Effector memory CD8-positive, alpha-beta T cell (primary cell): ENCODE data around the gene ERAP2.
A peak's percentile ranks its signal among the peaks of the same experiment; 100 is the strongest.

ENCODE experiments used
- ATAC-seq: fragments of 150-1000 bp; cut with Tn5 transposase; replicated peaks from 2 replicates; pipeline ENCODE4 v1.10.0; 2021; ENCODE audit warnings: mild to moderate bottlenecking, moderate library complexity
- DNase-seq, 3 experiments: peaks; one replicate each; pipeline ENCODE4 v3.0.0; 2021
- H3K27ac Mint-ChIP-seq, 2 donors: one replicate each; pipeline ENCODE4 v1.8.0; 2022; ENCODE audit warnings: mild to moderate bottlenecking in 2 of 2, mixed read lengths in 2 of 2, moderate library complexity in 2 of 2
- H3K27me3 Mint-ChIP-seq, 2 donors: one replicate each; pipeline ENCODE4 v1.8.0; 2022; ENCODE audit warnings: mixed read lengths in 2 of 2
- H3K36me3 Mint-ChIP-seq: one replicate; pipeline ENCODE4 v1.8.0; 2022; ENCODE audit warnings: mild to moderate bottlenecking, moderate library complexity, mixed read lengths; ENCODE audit not compliant: insufficient read depth
- H3K4me1 Mint-ChIP-seq, 2 donors: one replicate each; pipeline ENCODE4 v1.8.0; 2022; ENCODE audit warnings: low read depth in 2 of 2, mixed read lengths in 2 of 2
- H3K4me3 Mint-ChIP-seq, 2 donors: one replicate each; pipeline ENCODE4 v1.8.0; 2022; ENCODE audit warnings: mild to moderate bottlenecking in 2 of 2, mixed read lengths in 2 of 2, moderate library complexity in 2 of 2
- H3K9me3 Mint-ChIP-seq, 2 donors: one replicate each; pipeline ENCODE4 v1.8.0; 2022; ENCODE audit warnings: mixed read lengths in 2 of 2

Gene ERAP2

DNA sequence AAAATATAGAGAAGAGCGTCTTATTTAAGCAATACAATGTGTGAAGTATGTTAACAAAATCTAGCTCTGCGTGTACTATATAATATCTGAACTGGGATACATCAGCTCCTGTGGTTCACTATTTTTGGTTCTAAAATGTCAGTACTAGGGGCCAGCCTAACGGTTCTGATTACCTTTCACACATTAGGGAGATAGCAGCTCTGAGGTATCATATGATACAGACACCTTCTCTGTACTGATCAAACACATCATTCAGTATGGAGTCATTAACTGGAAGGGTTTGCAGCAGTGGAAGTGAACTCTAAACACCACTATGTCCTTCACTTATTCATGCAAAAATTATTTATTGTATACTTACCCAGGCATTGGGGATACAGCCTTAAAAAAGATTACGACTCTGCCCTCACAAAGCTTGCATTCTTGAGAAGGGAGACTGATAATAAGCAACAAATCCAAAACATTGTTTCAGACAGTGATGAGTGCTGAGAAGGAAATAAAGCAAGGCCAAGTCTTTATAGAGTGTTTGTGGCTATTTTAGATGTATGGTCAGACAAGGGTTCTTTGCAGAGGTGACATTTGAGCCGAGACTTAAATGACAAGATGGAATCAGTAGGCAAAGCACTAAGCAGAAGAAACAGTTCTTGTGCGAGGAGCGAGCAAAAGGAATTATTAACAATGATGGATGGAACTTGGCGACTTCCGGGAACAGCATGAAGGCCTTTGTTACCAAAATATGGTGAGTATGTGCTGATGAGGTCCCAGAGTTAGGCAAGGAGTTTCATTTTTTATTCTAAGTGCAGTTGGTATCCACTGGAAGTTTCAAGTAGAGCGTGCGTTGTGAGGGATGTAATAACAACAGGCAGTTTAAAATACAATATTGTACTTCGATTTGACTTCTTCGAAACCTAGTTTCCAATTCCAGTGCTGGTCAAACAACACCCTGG lies 57.7 kb downstream of the ERAP2 start:
- ATAC-seq (no peak), DNase-seq (peak in 1 of 3 experiments; percentile 4)
- H3K9me3 Mint-ChIP-seq: no peaks in the 10 kb centered on the region
- H3K4me1 Mint-ChIP-seq: peaks cover 44 to 65% of the 10 kb centered on the region in 2 donors
- no peaks in the 10 kb centered on the region for H3K27me3 Mint-ChIP-seq
- peak overlapping the region; percentile 92 to 94 for H3K4me3 Mint-ChIP-seq
- peaks cover 41% of the 10 kb centered on the region for H3K36me3 Mint-ChIP-seq
- peak overlapping the region; percentile 92 to 97 for H3K27ac Mint-ChIP-seq

DNA sequence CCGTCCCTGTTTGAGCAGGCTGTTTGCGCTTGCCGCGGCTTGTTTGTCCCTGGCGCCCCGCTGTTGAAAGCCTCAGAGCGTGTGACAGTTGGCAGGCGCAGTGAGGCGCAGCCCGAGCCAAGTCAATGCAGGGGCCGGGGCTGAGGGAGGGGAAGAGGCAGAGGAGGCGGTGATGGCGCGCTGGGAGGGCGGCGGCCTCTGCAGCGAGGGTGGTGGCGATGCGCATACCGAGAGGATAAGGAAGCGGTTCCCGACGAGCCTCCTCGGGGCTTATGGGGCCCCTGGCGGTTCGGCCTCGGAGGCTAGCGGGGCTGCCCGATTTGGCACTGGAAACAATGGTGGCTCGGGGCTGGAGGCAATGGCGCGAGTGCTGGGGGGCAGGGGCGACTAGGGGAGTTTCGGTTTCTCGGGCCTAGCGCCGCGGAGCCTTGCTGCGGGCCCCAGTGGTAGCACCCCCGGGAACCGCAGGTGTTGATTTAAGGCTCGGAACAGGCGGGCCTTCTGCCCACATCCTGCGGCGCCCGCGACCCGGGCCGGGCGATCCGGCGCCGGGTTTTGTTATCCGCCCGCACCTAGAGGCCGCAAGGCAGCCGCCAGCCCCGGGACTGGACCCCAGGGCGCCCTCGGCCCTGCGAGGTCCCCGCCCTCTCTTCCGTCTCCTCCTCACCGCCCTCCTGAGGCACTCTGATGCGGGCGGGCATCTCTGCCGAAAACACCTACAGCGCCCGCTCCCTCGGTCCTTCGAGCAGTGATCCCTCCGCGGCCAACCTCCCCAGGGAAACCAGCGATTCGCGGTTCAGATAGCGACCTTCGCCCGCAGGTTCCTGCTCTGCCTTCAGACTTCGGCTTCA lies 58.6 kb downstream of the ERAP2 start:
- ATAC-seq: peak; percentile 71
- Mint-ChIP-seq H3K4me1 (peaks cover 46 to 63% of the 10 kb centered on the region in 2 donors), H3K36me3 (peaks cover 38% of the 10 kb centered on the region), H3K4me3 (peak overlapping the region; percentile 92 to 94), H3K27me3 (no peaks in the 10 kb centered on the region), H3K9me3 (no peaks in the 10 kb centered on the region), H3K27ac (peak overlapping the region; percentile 92 to 97)
- peak; percentile 93 to 96 (median 95) for DNase-seq

DNA sequence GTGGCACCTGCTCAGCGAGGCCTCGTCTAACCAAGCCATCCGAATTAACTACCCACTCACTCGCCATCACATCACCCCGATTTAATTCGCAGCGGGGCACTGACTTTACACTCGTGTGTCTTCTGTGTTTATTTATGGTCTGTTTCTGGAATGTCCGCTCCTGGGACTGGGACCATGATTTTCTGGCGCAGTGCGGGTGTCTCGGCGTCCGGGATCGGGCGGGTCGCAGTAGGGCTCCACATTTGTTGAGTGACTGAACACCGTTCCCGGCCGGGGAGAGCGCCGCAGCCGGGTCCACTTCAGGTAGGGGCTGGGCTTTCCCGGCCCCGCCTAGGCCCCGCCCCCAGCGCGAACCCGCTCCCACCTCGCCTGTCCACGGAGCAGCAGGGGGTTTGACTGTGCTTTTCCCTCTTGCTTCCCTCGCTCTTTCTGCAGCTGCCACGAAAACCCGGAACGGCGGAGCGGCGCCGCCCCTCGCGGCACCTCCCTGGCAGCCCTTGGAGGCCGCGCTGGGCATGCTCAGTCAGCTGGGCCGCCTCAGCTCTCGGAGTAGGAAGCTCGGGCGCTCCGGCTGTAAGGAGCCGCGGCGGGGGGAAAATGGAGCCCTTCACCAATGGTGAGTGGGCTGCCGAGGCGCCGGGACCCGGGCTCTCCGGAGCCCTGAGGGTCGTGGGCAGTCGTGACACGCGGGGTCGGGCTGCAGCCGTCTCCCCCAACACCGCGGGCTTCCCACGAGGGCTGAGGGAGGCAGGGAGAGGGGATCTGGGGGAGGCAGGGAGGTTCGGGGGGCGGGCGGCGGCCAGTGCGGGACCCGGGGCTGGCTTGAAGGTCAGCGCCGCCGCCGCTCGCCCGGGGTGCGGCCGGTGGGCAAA lies 59.5 kb downstream of the ERAP2 start, which contains the start of gene LNPEP:
Gene LNPEP (plus strand): TSS at position 522 of the 872 bp plus-strand sequence. CDS start 76 bp downstream, at position 598.
- Mint-ChIP-seq H3K27ac (peak within 1 kb of the TSS; percentile 92 to 97), H3K9me3 (no peaks in the 10 kb centered on the region), H3K4me1 (peaks cover 47 to 63% of the 10 kb centered on the region in 2 donors), H3K36me3 (peaks cover 38% of the 10 kb centered on the region), H3K27me3 (no peaks in the 10 kb centered on the region), H3K4me3 (peak within 1 kb of the TSS; percentile 92 to 94)
- DNase-seq (peak; percentile 89 to 92 (median 91)), ATAC-seq (peak; percentile 50)

- peaks cover 38% of the 10 kb centered on the region for H3K36me3 Mint-ChIP-seq
- peak; percentile 38 to 40 (median 40) for DNase-seq
- H3K27ac Mint-ChIP-seq: peak overlapping the region; percentile 92 to 97
- peak overlapping the region; percentile 92 to 94 for H3K4me3 Mint-ChIP-seq
- ATAC-seq: peak; percentile 4
- no peaks in the 10 kb centered on the region for H3K9me3 Mint-ChIP-seq
- H3K27me3 Mint-ChIP-seq: no peaks in the 10 kb centered on the region
- H3K4me1 Mint-ChIP-seq: peaks cover 48 to 64% of the 10 kb centered on the region in 2 donors
Observed at GRCh38 chr5:96936431-96937320, 60.4 kb downstream of the ERAP2 start.

DNA sequence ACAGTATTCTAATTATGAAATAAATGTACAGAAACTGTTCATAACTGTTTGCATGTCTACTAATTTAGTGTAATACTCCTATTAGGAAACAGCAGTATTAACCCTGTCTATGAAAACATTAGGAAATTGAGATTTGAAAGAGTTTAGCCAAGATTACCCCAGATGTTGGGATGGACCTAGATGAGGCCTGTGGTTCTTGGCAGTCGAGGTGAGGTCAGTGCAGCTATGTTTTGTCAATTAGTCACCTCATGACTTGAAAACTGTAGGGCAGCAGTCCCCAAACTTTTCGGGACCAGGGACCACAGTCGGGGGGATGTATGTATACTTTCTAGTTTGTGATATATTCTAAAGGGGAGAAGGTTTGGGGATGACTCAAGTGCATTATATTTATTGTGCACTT lies 64.3 kb downstream of the ERAP2 start:
- Mint-ChIP-seq H3K4me3 (peak overlapping the region; percentile 59 to 61), H3K4me1 (peaks cover 55 to 67% of the 10 kb centered on the region in 2 donors), H3K27me3 (no peaks in the 10 kb centered on the region), H3K9me3 (no peaks in the 10 kb centered on the region), H3K27ac (peak overlapping the region; percentile 50 to 57), H3K36me3 (peaks cover 34% of the 10 kb centered on the region)
- DNase-seq (no peak), ATAC-seq (no peak)

DNA sequence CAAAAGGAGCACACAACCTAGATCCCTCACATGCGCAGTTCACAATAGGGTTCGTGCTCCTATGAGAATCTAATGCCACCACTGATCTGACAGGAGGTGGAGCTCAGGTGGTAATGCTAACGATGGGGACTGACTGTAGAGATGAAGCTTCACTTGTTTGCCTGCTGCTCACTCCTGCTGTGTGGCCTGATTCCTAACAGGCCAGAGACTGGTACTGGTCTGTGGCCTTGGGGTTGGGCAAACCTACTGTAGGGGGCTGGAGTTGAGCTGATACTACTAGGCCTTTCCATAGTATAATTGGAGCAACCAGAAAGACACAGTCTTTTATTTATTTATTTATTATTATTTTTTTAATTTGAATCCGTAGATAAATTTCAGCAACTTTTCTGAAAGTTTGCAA lies 64.8 kb downstream of the ERAP2 start:
- no peak for ATAC-seq
- Mint-ChIP-seq H3K4me3 (peak overlapping the region; percentile 59 to 61), H3K27ac (peak overlapping the region; percentile 50 to 57), H3K4me1 (peaks cover 60 to 73% of the 10 kb centered on the region in 2 donors), H3K27me3 (no peaks in the 10 kb centered on the region), H3K9me3 (no peaks in the 10 kb centered on the region), H3K36me3 (peaks cover 29% of the 10 kb centered on the region)
- DNase-seq: no peak

- H3K9me3 Mint-ChIP-seq: no peaks in the 10 kb centered on the region
- H3K27me3 Mint-ChIP-seq: no peaks in the 10 kb centered on the region
- ATAC-seq (no peak), DNase-seq (no peak)
- peaks cover 55 to 75% of the 10 kb centered on the region in 2 donors for H3K4me1 Mint-ChIP-seq
- peak overlapping the region in 1 of 2 donors; percentile 37 for H3K4me3 Mint-ChIP-seq
- peak overlapping the region; percentile 6 to 50 for H3K27ac Mint-ChIP-seq
- H3K36me3 Mint-ChIP-seq: peaks cover 20% of the 10 kb centered on the region
Observed at GRCh38 chr5:96942078-96942477, 65.8 kb downstream of the ERAP2 start.

GRCh38 chr5:96942911-96943310 lies 66.6 kb downstream of the ERAP2 start:
- peak overlapping the region; percentile 35 to 61 for H3K27ac Mint-ChIP-seq
- no peak overlapping the region for H3K4me3 Mint-ChIP-seq
- peaks cover 49 to 75% of the 10 kb centered on the region in 2 donors for H3K4me1 Mint-ChIP-seq
- peaks cover 18% of the 10 kb centered on the region for H3K36me3 Mint-ChIP-seq
- H3K9me3 Mint-ChIP-seq: no peaks in the 10 kb centered on the region
- ATAC-seq: no peak
- H3K27me3 Mint-ChIP-seq: no peaks in the 10 kb centered on the region
- DNase-seq: no peak

- peak overlapping the region; percentile 35 to 61 for H3K27ac Mint-ChIP-seq
- H3K36me3 Mint-ChIP-seq: peaks cover 14% of the 10 kb centered on the region
- no peak for ATAC-seq
- H3K4me1 Mint-ChIP-seq: peaks cover 42 to 73% of the 10 kb centered on the region in 2 donors
- peak overlapping the region; percentile 5 to 38 for H3K4me3 Mint-ChIP-seq
- no peaks in the 10 kb centered on the region for H3K9me3 Mint-ChIP-seq
- DNase-seq: no peak
- H3K27me3 Mint-ChIP-seq: no peaks in the 10 kb centered on the region
Observed at GRCh38 chr5:96943799-96944198, 67.5 kb downstream of the ERAP2 start.

GRCh38 chr5:96945144-96945897 lies 69.0 kb downstream of the ERAP2 start:
- ATAC-seq (no peak), DNase-seq (no peak)
- Mint-ChIP-seq H3K4me3 (peak overlapping the region in 1 of 2 donors; percentile 52), H3K27ac (peak overlapping the region in 1 of 2 donors; percentile 73), H3K4me1 (peaks cover 49 to 80% of the 10 kb centered on the region in 2 donors), H3K36me3 (peaks cover 14% of the 10 kb centered on the region), H3K9me3 (no peaks in the 10 kb centered on the region), H3K27me3 (no peaks in the 10 kb centered on the region)

DNA sequence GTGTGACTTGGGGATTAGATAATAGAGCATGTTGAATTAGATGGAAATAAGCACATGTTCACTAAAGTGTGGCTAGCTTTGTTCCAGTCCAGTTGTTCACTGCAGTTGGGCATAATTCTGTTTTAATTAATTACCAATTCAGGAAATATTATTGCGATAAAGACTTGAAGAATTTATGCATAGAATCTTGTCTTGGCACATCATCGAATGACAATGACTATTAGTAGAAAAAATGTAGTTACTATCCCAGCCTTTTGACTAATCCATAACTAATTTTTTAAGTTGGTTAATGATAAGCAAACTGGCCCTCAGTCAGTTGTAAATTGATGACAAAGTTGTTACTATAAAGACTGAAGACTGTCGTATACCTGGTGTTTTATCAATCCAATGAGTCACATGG lies 70.1 kb downstream of the ERAP2 start:
- peaks cover 42 to 73% of the 10 kb centered on the region in 2 donors for H3K4me1 Mint-ChIP-seq
- peak overlapping the region in 1 of 2 donors; percentile 21 for H3K4me3 Mint-ChIP-seq
- H3K36me3 Mint-ChIP-seq: peaks cover 14% of the 10 kb centered on the region
- H3K9me3 Mint-ChIP-seq: no peaks in the 10 kb centered on the region
- no peaks in the 10 kb centered on the region for H3K27me3 Mint-ChIP-seq
- ATAC-seq (no peak), DNase-seq (no peak)
- peak overlapping the region in 1 of 2 donors; percentile 73 for H3K27ac Mint-ChIP-seq
